ENCODE measurements around the gene PDXK. TPM values are rescaled to one million over a fixed set of nuclear protein-coding genes. Genes with fewer than 3 reads are reported as not detected.

PDXK gene
- total and polyA plus RNA-seq, 4 donors, result 25.8 to 94.4 (median 64.5) TPM

GRCh38 chr21:43717967-43718871 is 710 bp upstream of the PDXK start:
- 30 to 31% methylated on average over 68 to 70 of the region's 70 CpGs for WGBS, 2 donors
- Histone ChIP-seq H3K4me1 (ENCODE audit: control insufficient read depth in 1 of 2, insufficient read depth in 2 of 2, low read length in 2 of 2) (no peaks in the 10 kb centered on the region), H3K4me3 (ENCODE audit: low read length in 2 of 2) (peak overlapping the region; percentile 24 to 77), H3K27me3 (ENCODE audit: control insufficient read depth in 1 of 2, insufficient read depth in 2 of 2, low read length in 1 of 2) (no peaks in the 10 kb centered on the region), H3K27ac (ENCODE audit: low read depth in 1 of 2, low read length in 2 of 2) (no peak overlapping the region), H3K36me3 (ENCODE audit: control insufficient read depth in 1 of 2, insufficient read depth in 2 of 2, low read length in 1 of 2) (no peaks in the 10 kb centered on the region), H3K9me3 (ENCODE audit: control insufficient read depth, low read length) (no peaks in the 10 kb centered on the region)
- intact Hi-C loops (cut with DNase I), result loop anchor here in 1 of 2 donors (2.0 kb wide), 1 partner anchor 59 kb away; the partner anchor contains the start of genes HSF2BP and RRP1B
- ATAC-seq (ENCODE audit: low FRiP score) (peak; percentile 1), DNase-seq (peak; percentile 58 to 83)

GRCh38 chr21:43719748-43720538 is 1.0 kb downstream of the PDXK start:
- Histone ChIP-seq H3K27ac (ENCODE audit: low read depth in 1 of 2, low read length in 2 of 2) (peak overlapping the region in 1 of 2 donors; percentile 66), H3K4me3 (ENCODE audit: low read length in 2 of 2) (peak overlapping the region; percentile 77 to 92), H3K36me3 (ENCODE audit: control insufficient read depth in 1 of 2, insufficient read depth in 2 of 2, low read length in 1 of 2) (no peaks in the 10 kb centered on the region), H3K9me3 (ENCODE audit: control insufficient read depth, low read length) (no peaks in the 10 kb centered on the region), H3K4me1 (ENCODE audit: control insufficient read depth in 1 of 2, insufficient read depth in 2 of 2, low read length in 2 of 2) (no peaks in the 10 kb centered on the region), H3K27me3 (ENCODE audit: control insufficient read depth in 1 of 2, insufficient read depth in 2 of 2, low read length in 1 of 2) (no peaks in the 10 kb centered on the region)
- intact Hi-C loops (cut with DNase I), result loop anchor here (2.0 to 10.0 kb wide), 3 partner anchors 37 to 61 kb away; partner anchors contain the start of genes CSTB (in 1 of the 2), HSF2BP (in 1 of the 2) and RRP1B (in 1 of the 2)
- WGBS, 2 donors, result 7% methylated on average over 49 of the region's 49 CpGs
- ATAC-seq (ENCODE audit: low FRiP score) (peak; percentile 6), DNase-seq (peak; percentile 69 to 74)

- Histone ChIP-seq H3K4me1 (ENCODE audit: control insufficient read depth in 1 of 2, insufficient read depth in 2 of 2, low read length in 2 of 2) (no peaks in the 10 kb centered on the region), H3K4me3 (ENCODE audit: low read length in 2 of 2) (peak overlapping the region in 1 of 2 donors; percentile 77), H3K27ac (ENCODE audit: low read depth in 1 of 2, low read length in 2 of 2) (no peak overlapping the region), H3K27me3 (ENCODE audit: control insufficient read depth in 1 of 2, insufficient read depth in 2 of 2, low read length in 1 of 2) (no peaks in the 10 kb centered on the region), H3K36me3 (ENCODE audit: control insufficient read depth in 1 of 2, insufficient read depth in 2 of 2, low read length in 1 of 2) (no peaks in the 10 kb centered on the region), H3K9me3 (ENCODE audit: control insufficient read depth, low read length) (no peaks in the 10 kb centered on the region)
- DNase-seq (peak in 1 of 2 donors; percentile 69), ATAC-seq (ENCODE audit: low FRiP score) (no peak)
- 60 to 65% methylated on average over 14 to 16 of the region's 16 CpGs for WGBS, 2 donors
- intact Hi-C loops (cut with DNase I), result loop anchor here (5.0 to 10.0 kb wide), 2 partner anchors 37 to 54 kb away; partner anchors contain the start of gene CSTB (in 1 of the 2)
These were observed 1.7 kb downstream of the PDXK start for GRCh38 chr21:43720539-43721166.

- Histone ChIP-seq H3K4me3 (ENCODE audit: low read length in 2 of 2) (no peak overlapping the region), H3K27me3 (ENCODE audit: control insufficient read depth in 1 of 2, insufficient read depth in 2 of 2, low read length in 1 of 2) (no peaks in the 10 kb centered on the region), H3K36me3 (ENCODE audit: control insufficient read depth in 1 of 2, insufficient read depth in 2 of 2, low read length in 1 of 2) (no peaks in the 10 kb centered on the region), H3K4me1 (ENCODE audit: control insufficient read depth in 1 of 2, insufficient read depth in 2 of 2, low read length in 2 of 2) (no peaks in the 10 kb centered on the region), H3K9me3 (ENCODE audit: control insufficient read depth, low read length) (no peaks in the 10 kb centered on the region), H3K27ac (ENCODE audit: low read depth in 1 of 2, low read length in 2 of 2) (no peak overlapping the region)
- no peak for ATAC-seq (ENCODE audit: low FRiP score)
- intact Hi-C loops (cut with DNase I), result loop anchor here (5.0 to 10.0 kb wide), 2 partner anchors 36 to 54 kb away; partner anchors contain the start of gene CSTB (in 1 of the 2)
- WGBS, 2 donors, result 17 to 23% methylated on average over 4 of the region's 4 CpGs
- DNase-seq, result no peak
These were observed 2.3 kb downstream of the PDXK start for GRCh38 chr21:43721206-43721605.

- no peak for DNase-seq
- no peak for ATAC-seq (ENCODE audit: low FRiP score)
- Histone ChIP-seq H3K27me3 (ENCODE audit: control insufficient read depth in 1 of 2, insufficient read depth in 2 of 2, low read length in 1 of 2) (no peaks in the 10 kb centered on the region), H3K9me3 (ENCODE audit: control insufficient read depth, low read length) (no peaks in the 10 kb centered on the region), H3K4me3 (ENCODE audit: low read length in 2 of 2) (no peak overlapping the region), H3K4me1 (ENCODE audit: control insufficient read depth in 1 of 2, insufficient read depth in 2 of 2, low read length in 2 of 2) (no peaks in the 10 kb centered on the region), H3K27ac (ENCODE audit: low read depth in 1 of 2, low read length in 2 of 2) (no peak overlapping the region), H3K36me3 (ENCODE audit: control insufficient read depth in 1 of 2, insufficient read depth in 2 of 2, low read length in 1 of 2) (no peaks in the 10 kb centered on the region)
- intact Hi-C loops (cut with DNase I), result loop anchor here (5.0 to 10.0 kb wide), 2 partner anchors 35 to 53 kb away; partner anchors contain the start of gene CSTB (in 1 of the 2)
- WGBS, 2 donors, result 65 to 72% methylated on average over 3 of the region's 3 CpGs
These were observed 3.0 kb downstream of the PDXK start for GRCh38 chr21:43721939-43722338.

GRCh38 chr21:43723648-43724047 is 4.7 kb downstream of the PDXK start:
- Histone ChIP-seq H3K4me1 (ENCODE audit: control insufficient read depth in 1 of 2, insufficient read depth in 2 of 2, low read length in 2 of 2) (no peaks in the 10 kb centered on the region), H3K4me3 (ENCODE audit: low read length in 2 of 2) (no peak overlapping the region), H3K36me3 (ENCODE audit: control insufficient read depth in 1 of 2, insufficient read depth in 2 of 2, low read length in 1 of 2) (no peaks in the 10 kb centered on the region), H3K27me3 (ENCODE audit: control insufficient read depth in 1 of 2, insufficient read depth in 2 of 2, low read length in 1 of 2) (no peaks in the 10 kb centered on the region), H3K9me3 (ENCODE audit: control insufficient read depth, low read length) (no peaks in the 10 kb centered on the region), H3K27ac (ENCODE audit: low read depth in 1 of 2, low read length in 2 of 2) (no peak overlapping the region)
- DNase-seq, result no peak
- no peak for ATAC-seq (ENCODE audit: low FRiP score)
- intact Hi-C loops (cut with DNase I), result loop anchor here (5.0 to 10.0 kb wide), 2 partner anchors 34 to 51 kb away; partner anchors contain the start of gene CSTB (in 1 of the 2)
- WGBS, 2 donors, result 88 to 90% methylated on average over 12 of the region's 12 CpGs

GRCh38 chr21:43726686-43727518 is 8.0 kb downstream of the PDXK start:
- H3K4me3 ChIP-seq (ENCODE audit: low read length in 2 of 2), result no peak overlapping the region
- 31 to 32% methylated on average over 21 of the region's 21 CpGs for WGBS, 2 donors
- ATAC-seq (ENCODE audit: low FRiP score), result no peak
- no peaks in the 10 kb centered on the region for H3K27me3 ChIP-seq (ENCODE audit: control insufficient read depth in 1 of 2, insufficient read depth in 2 of 2, low read length in 1 of 2)
- no peaks in the 10 kb centered on the region for H3K9me3 ChIP-seq (ENCODE audit: control insufficient read depth, low read length)
- H3K36me3 ChIP-seq (ENCODE audit: control insufficient read depth in 1 of 2, insufficient read depth in 2 of 2, low read length in 1 of 2), result no peaks in the 10 kb centered on the region
- H3K27ac ChIP-seq (ENCODE audit: low read depth in 1 of 2, low read length in 2 of 2), result peak overlapping the region; percentile 70 to 98
- peak in 1 of 2 donors; percentile 78 for DNase-seq
- intact Hi-C loops (cut with DNase I), result loop anchor here in 1 of 2 donors (10.0 kb wide), 1 partner anchor 48 kb away; the partner anchor contains the start of gene CSTB
- no peaks in the 10 kb centered on the region for H3K4me1 ChIP-seq (ENCODE audit: control insufficient read depth in 1 of 2, insufficient read depth in 2 of 2, low read length in 2 of 2)

Measured in aorta (tissue), 5 donors.